Large intestine (tissue), 3 donors: ENCODE measurements around the gene SIRT5. TPM values are rescaled to one million over a fixed set of nuclear protein-coding genes. Genes with fewer than 3 reads are reported as not detected.

Source experiments
- DNase-seq, 2 donors: peaks; one replicate each; pipeline versions ENCODE4 v3.0.0 to v3.0.0-alpha.2; 2013
- H3K27ac ChIP-seq: one replicate; pipeline ENCODE4 v1.5.1; 2013; ENCODE audit warnings: low read length
- H3K27me3 ChIP-seq: 2 replicates; pipeline ENCODE4 v1.6.1; 2013; ENCODE audit warnings: low read length; ENCODE audit not compliant: control insufficient read depth, insufficient read depth
- H3K36me3 ChIP-seq: 2 replicates; pipeline ENCODE4 v1.6.1; 2013; ENCODE audit warnings: low read length; ENCODE audit not compliant: control insufficient read depth, insufficient read depth
- H3K4me1 ChIP-seq: one replicate; pipeline ENCODE4 v1.6.1; 2013; ENCODE audit warnings: low read length; ENCODE audit not compliant: control insufficient read depth, insufficient read depth
- H3K4me3 ChIP-seq: one replicate; pipeline ENCODE4 v1.5.1; 2013; ENCODE audit warnings: low read length
- H3K9me3 ChIP-seq: one replicate; pipeline ENCODE4 v1.6.1; 2013; ENCODE audit warnings: mild to moderate bottlenecking, low read depth, low read length, moderate library complexity; ENCODE audit not compliant: control insufficient read depth
- WGBS: methylation state at CpG from one replicate; pipeline ENCODE4 v1.1.5; 2013; ENCODE audit warnings: low lambda C conversion rate; ENCODE audit not compliant: insufficient coverage; 5-methylcytosine and 5-hydroxymethylcytosine counted together
- polyA plus RNA-seq: library from polyadenylated mRNA; unstranded; fragments of 120-200 nt; gene quantifications from one replicate; pipeline ENCODE4 v1.2.1, GENCODE V29; 2013

SIRT5 gene
- polyA plus RNA-seq, 1 donor: 13.4 TPM

DNA sequence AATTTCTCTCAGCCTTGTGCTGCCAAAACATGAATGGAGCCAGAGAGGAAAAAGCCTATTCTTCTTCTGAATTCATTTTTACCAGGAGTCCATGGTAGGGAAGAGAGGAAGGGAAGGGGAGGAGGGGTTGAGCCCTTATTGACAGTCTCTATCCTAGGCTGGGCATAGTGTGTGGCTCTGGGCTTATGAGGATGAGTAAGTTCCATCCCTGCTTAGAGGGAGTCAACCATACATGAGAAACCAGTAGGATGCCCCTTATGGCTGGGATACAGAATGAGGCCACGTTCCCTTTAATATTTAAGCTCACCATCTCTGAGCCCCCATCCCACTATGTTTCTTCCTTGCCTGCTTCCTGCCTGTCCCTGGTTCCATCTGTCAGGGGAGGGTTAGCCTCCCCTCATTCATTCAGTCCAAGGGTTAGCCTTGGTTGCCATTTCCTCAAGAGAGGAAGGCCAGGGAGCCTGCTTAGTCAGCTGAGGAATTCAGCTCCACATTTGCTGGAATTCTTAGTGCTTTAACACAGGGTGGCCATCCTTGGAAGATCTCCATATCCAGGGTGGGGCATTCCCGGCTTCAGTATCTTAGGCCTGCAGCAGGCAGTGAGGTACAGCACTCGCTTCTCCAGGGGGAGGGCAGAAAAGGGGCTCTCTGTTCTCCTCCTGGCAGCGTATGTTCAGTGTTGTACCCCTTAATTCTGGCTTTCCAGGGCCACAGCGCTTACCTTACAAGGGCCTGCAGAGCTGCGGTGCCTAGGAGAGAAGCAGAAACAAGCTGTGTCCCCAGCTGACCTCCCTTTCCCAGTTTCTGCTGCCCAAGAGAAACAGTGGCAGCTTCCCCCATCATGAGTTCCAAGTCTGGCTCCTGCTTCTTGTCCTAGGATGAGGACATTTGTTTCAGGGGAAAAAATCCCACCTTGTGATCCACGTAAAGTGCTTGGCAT is 12.5 kb downstream of the SIRT5 start:
- no peak overlapping the region for H3K27ac ChIP-seq
- DNase-seq: no peak
- WGBS: no CpG with 5 or more reads among the region's 7 CpGs
- H3K27me3 ChIP-seq: no peaks in the 10 kb centered on the region
- H3K4me1 ChIP-seq: no peaks in the 10 kb centered on the region
- H3K4me3 ChIP-seq: no peak overlapping the region
- H3K9me3 ChIP-seq: no peaks in the 10 kb centered on the region
- peaks cover 29% of the 10 kb centered on the region for H3K36me3 ChIP-seq

DNA sequence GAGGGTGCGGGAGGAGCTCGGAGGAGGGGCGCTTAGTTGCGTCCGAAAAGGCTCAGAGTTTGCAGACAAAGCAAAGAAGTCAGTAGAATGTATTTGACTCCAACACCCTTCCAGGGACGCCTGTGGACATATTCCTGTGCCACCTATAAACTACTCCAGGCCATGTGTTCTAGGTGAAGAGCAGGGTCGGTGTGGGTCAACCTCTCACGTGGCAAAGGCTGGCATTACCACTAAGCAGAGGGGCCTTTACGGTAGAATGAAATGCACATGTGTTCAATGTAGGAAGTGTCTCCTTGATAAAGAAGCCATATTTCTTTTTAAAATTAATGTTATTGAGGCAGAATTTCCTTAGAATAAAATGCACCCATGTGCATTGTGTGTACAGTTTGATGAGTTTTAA is 15.4 kb downstream of the SIRT5 start:
- no peak overlapping the region for H3K27ac ChIP-seq
- H3K4me3 ChIP-seq: no peak overlapping the region
- peaks cover 44% of the 10 kb centered on the region for H3K36me3 ChIP-seq
- no peak for DNase-seq
- no peaks in the 10 kb centered on the region for H3K27me3 ChIP-seq
- no peaks in the 10 kb centered on the region for H3K4me1 ChIP-seq
- no CpG with 5 or more reads among the region's 9 CpGs for WGBS
- no peaks in the 10 kb centered on the region for H3K9me3 ChIP-seq

DNA sequence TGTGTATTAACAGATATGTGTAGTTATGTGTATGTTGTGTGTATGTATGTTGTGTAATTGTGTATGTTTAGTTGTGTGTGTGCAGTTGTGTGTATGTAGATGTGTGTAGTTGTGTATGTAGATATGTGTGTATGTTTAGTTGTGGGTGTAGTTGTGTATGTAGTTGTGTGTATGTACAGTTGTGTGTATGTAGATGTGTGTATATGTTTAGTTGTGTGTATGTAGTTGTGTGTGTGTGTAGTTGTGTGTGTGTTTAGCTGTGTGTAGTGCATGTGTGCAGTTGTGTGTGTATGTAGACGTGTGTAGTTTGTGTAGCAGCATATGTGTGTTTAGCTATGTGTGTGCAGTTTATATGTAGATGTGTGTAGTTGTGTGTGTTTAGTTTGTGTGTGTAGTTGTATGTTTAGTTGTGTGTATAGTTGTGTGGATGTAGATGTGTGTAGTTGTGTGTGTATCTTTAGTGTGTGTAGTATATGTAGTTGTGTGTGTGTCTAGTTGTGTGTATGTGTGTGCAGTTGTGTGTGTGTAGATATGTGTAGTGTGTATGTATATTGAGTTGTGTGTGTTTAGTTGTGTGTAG is 16.3 kb downstream of the SIRT5 start:
- Histone ChIP-seq H3K4me1 (no peaks in the 10 kb centered on the region), H3K27ac (no peak overlapping the region), H3K9me3 (no peaks in the 10 kb centered on the region), H3K4me3 (no peak overlapping the region), H3K36me3 (peaks cover 49% of the 10 kb centered on the region), H3K27me3 (no peaks in the 10 kb centered on the region)
- no peak for DNase-seq
- WGBS: no CpG with 5 or more reads among the region's 1 CpG

DNA sequence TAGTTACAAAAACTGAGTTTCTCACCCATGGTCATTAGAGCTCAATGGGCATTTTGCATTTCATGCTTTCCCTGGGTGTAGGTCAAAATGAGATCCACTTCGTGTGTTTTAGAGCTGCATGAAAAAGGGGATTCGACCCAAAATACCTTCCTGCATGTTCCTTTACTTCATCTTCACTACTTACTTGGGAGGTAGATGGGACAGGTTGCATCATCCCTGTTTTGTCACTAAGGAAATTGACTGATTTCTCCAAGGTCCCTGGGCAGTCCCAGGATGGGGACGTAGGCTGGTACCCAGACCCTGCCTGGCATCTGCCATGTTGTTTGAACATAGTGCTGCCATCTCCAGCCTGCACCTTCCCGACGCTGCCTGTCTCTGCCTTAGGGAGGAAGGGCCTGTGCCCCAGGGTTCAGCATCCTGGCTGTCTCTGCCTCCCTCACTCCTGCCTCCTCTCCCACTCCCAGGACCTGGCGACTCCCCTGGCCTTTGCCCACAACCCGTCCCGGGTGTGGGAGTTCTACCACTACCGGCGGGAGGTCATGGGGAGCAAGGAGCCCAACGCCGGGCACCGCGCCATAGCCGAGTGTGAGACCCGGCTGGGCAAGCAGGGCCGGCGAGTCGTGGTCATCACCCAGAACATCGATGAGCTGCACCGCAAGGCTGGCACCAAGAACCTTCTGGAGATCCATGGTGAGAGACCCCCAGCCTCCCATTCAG is 17.0 kb downstream of the SIRT5 start:
- no CpG with 5 or more reads among the region's 21 CpGs for WGBS

DNA sequence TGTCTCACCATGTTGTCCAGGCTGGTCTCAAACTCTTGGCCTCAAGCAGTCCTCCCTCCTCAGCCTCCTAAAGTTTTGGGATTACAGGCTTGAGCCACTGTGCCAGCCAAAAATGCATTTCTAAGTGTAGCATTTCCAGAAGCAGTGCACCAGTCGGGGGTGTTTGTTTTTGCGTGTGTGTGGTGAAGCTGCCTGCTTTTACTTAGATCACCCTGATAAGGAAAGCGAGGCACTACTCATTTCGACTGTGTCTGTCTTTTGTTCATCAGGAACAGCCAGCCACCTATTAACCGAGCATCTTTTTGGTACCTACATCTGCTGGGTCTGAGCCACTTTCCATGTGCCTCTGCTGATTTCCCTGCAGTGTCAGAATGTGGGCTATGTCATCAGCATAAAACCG is 18.7 kb downstream of the SIRT5 start:
- DNase-seq: no peak
- Histone ChIP-seq H3K27me3 (no peaks in the 10 kb centered on the region), H3K4me1 (no peaks in the 10 kb centered on the region), H3K4me3 (no peak overlapping the region), H3K27ac (no peak overlapping the region), H3K36me3 (peaks cover 47% of the 10 kb centered on the region), H3K9me3 (no peaks in the 10 kb centered on the region)
- WGBS: no CpG with 5 or more reads among the region's 6 CpGs

More for the DNA sequence above, 17.0 kb downstream of the SIRT5 start:
- H3K36me3 ChIP-seq: peaks cover 52% of the 10 kb centered on the region
- no peaks in the 10 kb centered on the region for H3K9me3 ChIP-seq
- H3K4me1 ChIP-seq: no peaks in the 10 kb centered on the region
- no peak overlapping the region for H3K27ac ChIP-seq
- no peak overlapping the region for H3K4me3 ChIP-seq
- H3K27me3 ChIP-seq: no peaks in the 10 kb centered on the region
- DNase-seq: no peak

DNA sequence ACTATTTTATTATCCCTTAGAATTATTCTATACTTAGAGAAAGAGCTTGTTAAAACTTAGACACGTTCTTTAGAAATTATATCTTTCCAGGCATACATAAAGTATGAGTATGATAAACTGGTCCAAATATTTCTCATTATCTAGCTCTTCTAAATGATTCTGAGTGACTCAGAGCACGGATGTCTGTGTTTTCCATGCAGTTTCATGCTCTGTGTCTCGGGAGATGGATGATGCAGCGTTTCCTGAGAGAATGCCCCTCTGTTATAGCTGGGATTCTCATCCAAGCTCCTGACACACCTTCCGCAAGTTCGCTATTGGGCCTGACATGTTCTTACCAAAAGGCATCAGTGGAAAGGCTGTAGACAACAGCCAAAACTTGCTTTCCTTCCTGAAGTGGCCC is 19.3 kb downstream of the SIRT5 start:
- 100% methylated on average over 1 of the region's 6 CpGs for WGBS
- peaks cover 50% of the 10 kb centered on the region for H3K36me3 ChIP-seq
- H3K27ac ChIP-seq: no peak overlapping the region
- H3K4me3 ChIP-seq: no peak overlapping the region
- DNase-seq: no peak
- no peaks in the 10 kb centered on the region for H3K4me1 ChIP-seq
- H3K27me3 ChIP-seq: no peaks in the 10 kb centered on the region
- no peaks in the 10 kb centered on the region for H3K9me3 ChIP-seq

DNA sequence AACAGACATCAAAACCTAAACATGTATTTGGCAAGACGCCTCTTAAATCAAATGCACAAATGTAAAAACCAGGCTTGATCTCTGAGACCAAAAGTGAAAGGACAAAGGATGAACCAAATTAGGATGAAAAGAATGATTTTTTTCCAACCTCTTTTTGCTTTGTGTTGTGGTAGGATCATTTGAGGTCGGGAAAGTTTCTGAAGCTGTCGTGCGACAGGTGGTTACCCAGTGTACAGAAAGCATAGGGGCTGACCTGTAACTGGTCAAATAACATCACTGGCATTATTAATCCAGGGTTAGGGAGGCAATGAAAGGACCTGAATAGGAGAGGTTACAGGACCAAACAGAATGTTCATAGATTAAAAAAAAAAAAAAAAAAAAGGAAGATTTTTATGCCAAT is 22.7 kb downstream of the SIRT5 start:
- no peaks in the 10 kb centered on the region for H3K4me1 ChIP-seq
- WGBS: 75% methylated on average over 1 of the region's 4 CpGs
- H3K36me3 ChIP-seq: peaks cover 48% of the 10 kb centered on the region

DNA sequence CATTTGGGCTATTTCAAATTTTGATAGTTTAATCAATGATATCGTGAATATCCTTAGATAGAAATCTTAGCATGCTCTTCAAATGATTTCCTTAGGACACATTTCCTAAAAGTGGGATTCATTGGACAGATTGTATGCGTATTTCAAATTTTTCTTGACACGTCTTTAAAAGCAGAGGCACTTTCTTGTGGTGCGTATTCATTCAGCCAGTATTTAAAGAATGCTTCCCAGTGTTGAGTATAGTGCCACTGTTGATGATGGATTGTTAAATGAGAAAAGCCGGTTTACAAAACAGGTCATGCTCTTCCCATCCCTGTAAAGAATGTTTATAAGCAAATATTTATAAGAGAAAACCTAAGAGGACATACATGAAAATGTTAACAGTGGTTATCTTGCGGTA is 25.6 kb downstream of the SIRT5 start:
- WGBS: 49% methylated on average over 3 of the region's 6 CpGs
- no peaks in the 10 kb centered on the region for H3K9me3 ChIP-seq
- no peaks in the 10 kb centered on the region for H3K4me1 ChIP-seq
- H3K36me3 ChIP-seq: peaks cover 34% of the 10 kb centered on the region
- no peak for DNase-seq
- H3K27ac ChIP-seq: no peak overlapping the region
- H3K27me3 ChIP-seq: no peaks in the 10 kb centered on the region
- H3K4me3 ChIP-seq: no peak overlapping the region

More for the DNA sequence above, 22.7 kb downstream of the SIRT5 start:
- Histone ChIP-seq H3K9me3 (no peaks in the 10 kb centered on the region), H3K27me3 (no peaks in the 10 kb centered on the region), H3K27ac (no peak overlapping the region), H3K4me3 (no peak overlapping the region)
- no peak for DNase-seq

DNA sequence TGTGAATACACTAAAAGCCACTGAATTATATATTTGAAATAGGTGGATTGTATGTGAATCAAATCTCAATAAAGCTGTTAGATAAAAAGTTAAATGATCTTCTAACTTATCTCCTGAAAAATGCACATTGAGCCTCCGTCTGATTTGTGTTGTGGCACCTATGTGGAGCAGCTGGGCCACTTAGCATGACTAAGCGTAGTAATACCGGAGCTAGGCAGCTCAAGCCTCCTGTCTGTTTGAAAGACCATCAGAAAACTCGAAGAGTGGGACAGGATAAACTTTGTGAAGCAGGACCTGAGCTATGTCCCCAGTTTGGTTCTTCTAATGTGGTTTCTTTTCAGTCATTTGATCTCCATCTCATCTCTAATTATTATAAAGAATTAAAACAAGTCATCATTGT is 29.7 kb downstream of the SIRT5 start:
- H3K27ac ChIP-seq: no peak overlapping the region
- H3K4me3 ChIP-seq: no peak overlapping the region
- H3K27me3 ChIP-seq: no peaks in the 10 kb centered on the region
- no peak for DNase-seq
- H3K4me1 ChIP-seq: no peaks in the 10 kb centered on the region
- no peaks in the 10 kb centered on the region for H3K9me3 ChIP-seq
- WGBS: no CpG with 5 or more reads among the region's 4 CpGs
- peaks cover 21% of the 10 kb centered on the region for H3K36me3 ChIP-seq

DNA sequence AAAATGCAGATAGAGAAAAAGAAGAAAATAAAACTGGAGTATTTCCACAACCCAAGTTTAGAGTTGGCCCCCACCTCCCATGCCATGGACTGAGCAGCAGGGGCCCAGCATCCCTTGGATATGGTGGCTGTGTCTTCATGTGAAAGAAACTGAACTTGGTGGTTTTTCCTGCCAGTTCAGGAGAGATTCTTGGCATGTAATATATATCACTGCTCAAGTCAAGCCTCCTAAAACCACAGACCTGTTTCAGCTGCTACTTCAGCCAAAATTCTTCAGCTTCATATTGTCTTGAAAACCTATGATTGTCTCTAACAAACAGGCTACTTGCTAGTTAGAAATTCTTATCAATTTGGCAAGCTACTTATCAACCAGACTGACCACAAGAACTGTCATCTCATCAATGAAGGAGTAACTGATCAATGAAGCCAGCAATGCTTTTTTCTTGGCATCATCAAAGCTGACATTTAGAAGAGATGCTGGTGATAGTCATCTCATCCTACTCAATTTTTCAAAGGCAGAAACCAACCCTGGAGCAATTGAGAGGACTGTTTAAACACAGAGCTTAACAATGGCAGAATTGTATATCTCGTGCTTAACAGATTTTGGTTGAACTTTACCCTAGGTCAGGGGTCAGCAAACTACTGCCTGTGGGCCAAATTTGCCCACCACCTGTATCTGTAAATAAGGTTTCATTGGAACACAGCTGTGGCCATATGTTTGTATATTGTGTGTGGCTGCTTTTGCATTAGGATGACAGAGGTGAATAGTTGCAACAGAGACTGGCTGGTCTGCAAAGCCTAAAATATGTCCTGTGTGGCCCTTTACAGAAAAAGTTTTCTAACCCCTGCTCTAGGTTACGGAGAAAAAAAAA is 30.4 kb downstream of the SIRT5 start:
- no peaks in the 10 kb centered on the region for H3K4me1 ChIP-seq
- no CpG with 5 or more reads among the region's 2 CpGs for WGBS

More for the DNA sequence above, 30.4 kb downstream of the SIRT5 start:
- peaks cover 21% of the 10 kb centered on the region for H3K36me3 ChIP-seq
- no peaks in the 10 kb centered on the region for H3K9me3 ChIP-seq
- no peak overlapping the region for H3K27ac ChIP-seq
- DNase-seq: no peak
- H3K27me3 ChIP-seq: no peaks in the 10 kb centered on the region
- no peak overlapping the region for H3K4me3 ChIP-seq
